HepG2 (cell line): ENCODE measurements around the gene DRC7. TPM values are rescaled to one million over a fixed set of nuclear protein-coding genes. Genes with fewer than 3 reads are reported as not detected.

Experiments used
- ADNP ChIP-seq: sonication (generic); formaldehyde crosslinking; IDR thresholded peaks from 2 replicates; pipeline ENCODE4 v1.4.0; 2020; ENCODE audit warnings: missing genetic modification reagents
- CAMTA2 ChIP-seq: sonication (generic); formaldehyde crosslinking; IDR thresholded peaks from 2 replicates; pipeline ENCODE4 v1.4.0; 2020; ENCODE audit warnings: mild to moderate bottlenecking, missing genetic modification reagents, borderline replicate concordance
- GABPA ChIP-seq, 2 experiments: IDR thresholded peaks; 2 replicates each; pipeline ENCODE4 v1.6.1; 2011 to 2016; ENCODE audit warnings: low read depth in 2 of 2, low read length in 1 of 2, missing biosample characterization in 1 of 2, missing genetic modification characterization in 1 of 2
- KDM2A ChIP-seq: sonication (generic); formaldehyde crosslinking; IDR thresholded peaks from 2 replicates; pipeline ENCODE4 v1.4.0; 2020; ENCODE audit warnings: low read depth, missing genetic modification reagents, borderline replicate concordance
- MAF1 ChIP-seq: sonication (generic); formaldehyde crosslinking; IDR thresholded peaks from 2 replicates; pipeline ENCODE4 v1.5.0; 2020; ENCODE audit warnings: missing genetic modification reagents, borderline replicate concordance
- RBFOX2 ChIP-seq: fragments of 200-400 bp; formaldehyde crosslinking; IDR thresholded peaks from 2 replicates; pipeline ENCODE4 v1.6.1; 2017; ENCODE audit warnings: low read depth, mild to moderate bottlenecking, low read length
- RFX3 ChIP-seq: IDR thresholded peaks from 2 replicates; pipeline ENCODE4 v1.6.1; 2016; ENCODE audit warnings: missing biosample characterization, missing genetic modification reagents
- TCF12 ChIP-seq, 2 experiments: fragments of 450-650 bp in 1 of 2; sonication (generic) in 1 of 2; formaldehyde crosslinking in 1 of 2; IDR thresholded peaks; 2 replicates each; pipeline versions ENCODE4 v1.6.1 to v1.8.0; 2017 to 2022; ENCODE audit warnings: antibody characterized with exemption in 1 of 2, mild to moderate bottlenecking in 1 of 2, missing genetic modification reagents in 1 of 2, moderate library complexity in 1 of 2
- ZBTB21 ChIP-seq: sonication (generic); formaldehyde crosslinking; IDR thresholded peaks from 2 replicates; pipeline ENCODE4 v1.4.0; 2020; ENCODE audit warnings: missing genetic modification reagents
- ZBTB38 ChIP-seq: sonication (generic); formaldehyde crosslinking; IDR thresholded peaks from 2 replicates; pipeline ENCODE4 v1.5.1; 2020; ENCODE audit warnings: mild to moderate bottlenecking, missing genetic modification reagents
- ZBTB42 ChIP-seq: sonication (generic); formaldehyde crosslinking; IDR thresholded peaks from 2 replicates; pipeline ENCODE4 v1.5.0; 2020; ENCODE audit warnings: mild to moderate bottlenecking, missing genetic modification reagents
- ZMAT3 ChIP-seq: sonication (generic); formaldehyde crosslinking; conservative IDR thresholded peaks from 2 replicates; pipeline ENCODE4 v1.7.0; 2021; ENCODE audit warnings: missing genetic modification reagents
- ZNF10 ChIP-seq: sonication (generic); formaldehyde crosslinking; IDR thresholded peaks from 2 replicates; pipeline ENCODE4 v1.4.0; 2020; ENCODE audit warnings: mild to moderate bottlenecking, low read depth, missing genetic modification reagents, borderline replicate concordance
- ZNF333 ChIP-seq: sonication (generic); formaldehyde crosslinking; IDR thresholded peaks from 2 replicates; pipeline ENCODE4 v1.4.0; 2020; ENCODE audit warnings: mild to moderate bottlenecking, missing genetic modification reagents, borderline replicate concordance
- ZNF441 ChIP-seq: sonication (generic); formaldehyde crosslinking; IDR thresholded peaks from 2 replicates; pipeline ENCODE4 v1.7.0; 2021; ENCODE audit warnings: missing genetic modification reagents, borderline replicate concordance
- ZSCAN30 ChIP-seq: sonication (generic); formaldehyde crosslinking; IDR thresholded peaks from 2 replicates; pipeline ENCODE4 v1.5.0; 2020; ENCODE audit warnings: mild to moderate bottlenecking, missing genetic modification reagents
- polyA plus RNA-seq, 8 experiments: library from polyadenylated mRNA; depleted of rRNA in 3 of 8; stranded (reverse) in 7 of 8; unstranded in 1 of 8; fragments of >200 nt; fragmentation: Illumina TruSeq in 4 of 8; extraction: Trizol in 4 of 8; gene quantifications; 2 replicates each; pipeline versions ENCODE4 v1.2.1 to v1.2.3, GENCODE V29; 2011 to 2016; ENCODE audit warnings: low read depth in 4 of 8, missing spikeins in 1 of 8, mixed read lengths in 1 of 8; ENCODE audit not compliant: insufficient read depth in 1 of 8
- total RNA-seq, 5 experiments: library from RNA; depleted of rRNA; stranded (reverse); fragments of >200 nt; fragmentation: Illumina TruSeq; extraction: Trizol; gene quantifications; 2 replicates each; pipeline ENCODE4 v1.2.3, GENCODE V29; 2016; ENCODE audit warnings: low read depth in 1 of 5
- TF ChIP-seq, protein P1 (sequence below): sonication (generic); formaldehyde crosslinking; IDR thresholded peaks from 2 replicates; pipeline ENCODE4 v1.4.0; 2020; ENCODE audit warnings: missing genetic modification reagents, borderline replicate concordance
- TF ChIP-seq, protein P2 (sequence below): sonication (generic); formaldehyde crosslinking; IDR thresholded peaks from 2 replicates; pipeline ENCODE4 v1.4.0; 2020; ENCODE audit warnings: missing genetic modification reagents, borderline replicate concordance
- TF ChIP-seq, protein P3 (sequence below): sonication (generic); formaldehyde crosslinking; IDR thresholded peaks from 2 replicates; pipeline ENCODE4 v1.9.0; 2021; ENCODE audit warnings: missing genetic modification reagents, mild to moderate bottlenecking, borderline replicate concordance

Gene DRC7
- total and polyA plus RNA-seq, 2 of the 13 experiments (the other 11 are each of a cell fraction or from before 2014, with no cell fraction given), result 2.7 to 3.4 TPM

DNA sequence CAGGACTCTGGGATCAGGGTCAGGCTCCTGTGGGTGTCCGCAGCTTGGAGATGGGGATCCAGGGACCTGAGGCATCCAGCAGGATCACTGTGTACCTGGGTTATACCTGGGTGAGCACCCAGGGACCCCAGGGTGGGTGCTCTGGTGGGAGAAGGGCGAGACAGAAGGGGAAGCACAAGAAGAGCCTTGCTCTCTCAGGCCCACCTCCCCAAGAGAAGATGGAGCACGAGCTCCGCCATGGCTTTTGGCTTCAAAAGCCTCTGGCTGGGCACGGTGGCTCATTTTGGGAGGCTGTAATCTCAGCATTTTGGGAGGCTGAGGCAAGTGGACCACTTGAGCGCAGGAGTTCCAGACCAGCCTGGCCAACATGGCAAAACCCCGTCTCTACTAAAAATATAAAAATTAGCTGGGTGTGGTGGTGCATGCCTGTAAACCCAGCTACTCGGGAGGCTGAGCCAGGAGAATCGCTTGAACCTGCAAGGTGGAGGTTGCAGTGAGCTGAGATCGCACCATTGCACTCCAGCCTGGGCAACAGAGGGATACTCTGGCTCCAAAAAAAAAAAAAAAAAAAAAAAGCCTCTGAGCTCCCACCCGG, 8.9 kb downstream of the DRC7 start (continued):
- TF ChIP-seq ZBTB42 (CRISPR knock-in tag) (no peak), KDM2A (CRISPR knock-in tag) (0 out of 2 replicates have a peak, but pooled peaks have one; percentile 22), TCF12 (IDR thresholded peaks at IDR 0.05) (no peak), TCF12 (CRISPR knock-in tag; IDR thresholded peaks at IDR 0.05) (no peak), CAMTA2 (CRISPR knock-in tag) (no peak), GABPA (IDR thresholded peaks at IDR 0.05; ENCODE audit: low read depth, low read length) (no peak), GABPA (CRISPR knock-in tag; IDR thresholded peaks at IDR 0.05; ENCODE audit: low read depth) (no peak), ZNF10 (CRISPR knock-in tag) (no peak), ZBTB38 (no peak), ZBTB21 (CRISPR knock-in tag) (no peak), ZNF441 (CRISPR knock-in tag) (0 out of 2 replicates have a peak, but pooled peaks have one; percentile 3), ZNF333 (CRISPR knock-in tag) (no peak), ADNP (CRISPR knock-in tag) (0 out of 2 replicates have a peak, but pooled peaks have one; percentile 67), RFX3 (CRISPR knock-in tag) (no peak), ZMAT3 (CRISPR knock-in tag) (no peak), ZSCAN30 (CRISPR knock-in tag) (no peak), MAF1 (CRISPR knock-in tag) (no peak), RBFOX2 (no peak)
- TF ChIP-seq, protein P1, sequence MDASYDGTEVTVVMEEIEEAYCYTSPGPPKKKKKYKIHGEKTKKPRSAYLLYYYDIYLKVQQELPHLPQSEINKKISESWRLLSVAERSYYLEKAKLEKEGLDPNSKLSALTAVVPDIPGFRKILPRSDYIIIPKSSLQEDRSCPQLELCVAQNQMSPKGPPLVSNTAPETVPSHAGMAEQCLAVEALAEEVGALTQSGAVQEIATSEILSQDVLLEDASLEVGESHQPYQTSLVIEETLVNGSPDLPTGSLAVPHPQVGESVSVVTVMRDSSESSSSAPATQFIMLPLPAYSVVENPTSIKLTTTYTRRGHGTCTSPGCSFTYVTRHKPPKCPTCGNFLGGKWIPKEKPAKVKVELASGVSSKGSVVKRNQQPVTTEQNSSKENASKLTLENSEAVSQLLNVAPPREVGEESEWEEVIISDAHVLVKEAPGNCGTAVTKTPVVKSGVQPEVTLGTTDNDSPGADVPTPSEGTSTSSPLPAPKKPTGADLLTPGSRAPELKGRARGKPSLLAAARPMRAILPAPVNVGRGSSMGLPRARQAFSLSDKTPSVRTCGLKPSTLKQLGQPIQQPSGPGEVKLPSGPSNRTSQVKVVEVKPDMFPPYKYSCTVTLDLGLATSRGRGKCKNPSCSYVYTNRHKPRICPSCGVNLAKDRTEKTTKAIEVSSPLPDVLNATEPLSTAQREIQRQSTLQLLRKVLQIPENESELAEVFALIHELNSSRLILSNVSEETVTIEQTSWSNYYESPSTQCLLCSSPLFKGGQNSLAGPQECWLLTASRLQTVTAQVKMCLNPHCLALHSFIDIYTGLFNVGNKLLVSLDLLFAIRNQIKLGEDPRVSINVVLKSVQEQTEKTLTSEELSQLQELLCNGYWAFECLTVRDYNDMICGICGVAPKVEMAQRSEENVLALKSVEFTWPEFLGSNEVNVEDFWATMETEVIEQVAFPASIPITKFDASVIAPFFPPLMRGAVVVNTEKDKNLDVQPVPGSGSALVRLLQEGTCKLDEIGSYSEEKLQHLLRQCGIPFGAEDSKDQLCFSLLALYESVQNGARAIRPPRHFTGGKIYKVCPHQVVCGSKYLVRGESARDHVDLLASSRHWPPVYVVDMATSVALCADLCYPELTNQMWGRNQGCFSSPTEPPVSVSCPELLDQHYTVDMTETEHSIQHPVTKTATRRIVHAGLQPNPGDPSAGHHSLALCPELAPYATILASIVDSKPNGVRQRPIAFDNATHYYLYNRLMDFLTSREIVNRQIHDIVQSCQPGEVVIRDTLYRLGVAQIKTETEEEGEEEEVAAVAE (CRISPR knock-in tag), result no peak
- TF ChIP-seq, protein P2, sequence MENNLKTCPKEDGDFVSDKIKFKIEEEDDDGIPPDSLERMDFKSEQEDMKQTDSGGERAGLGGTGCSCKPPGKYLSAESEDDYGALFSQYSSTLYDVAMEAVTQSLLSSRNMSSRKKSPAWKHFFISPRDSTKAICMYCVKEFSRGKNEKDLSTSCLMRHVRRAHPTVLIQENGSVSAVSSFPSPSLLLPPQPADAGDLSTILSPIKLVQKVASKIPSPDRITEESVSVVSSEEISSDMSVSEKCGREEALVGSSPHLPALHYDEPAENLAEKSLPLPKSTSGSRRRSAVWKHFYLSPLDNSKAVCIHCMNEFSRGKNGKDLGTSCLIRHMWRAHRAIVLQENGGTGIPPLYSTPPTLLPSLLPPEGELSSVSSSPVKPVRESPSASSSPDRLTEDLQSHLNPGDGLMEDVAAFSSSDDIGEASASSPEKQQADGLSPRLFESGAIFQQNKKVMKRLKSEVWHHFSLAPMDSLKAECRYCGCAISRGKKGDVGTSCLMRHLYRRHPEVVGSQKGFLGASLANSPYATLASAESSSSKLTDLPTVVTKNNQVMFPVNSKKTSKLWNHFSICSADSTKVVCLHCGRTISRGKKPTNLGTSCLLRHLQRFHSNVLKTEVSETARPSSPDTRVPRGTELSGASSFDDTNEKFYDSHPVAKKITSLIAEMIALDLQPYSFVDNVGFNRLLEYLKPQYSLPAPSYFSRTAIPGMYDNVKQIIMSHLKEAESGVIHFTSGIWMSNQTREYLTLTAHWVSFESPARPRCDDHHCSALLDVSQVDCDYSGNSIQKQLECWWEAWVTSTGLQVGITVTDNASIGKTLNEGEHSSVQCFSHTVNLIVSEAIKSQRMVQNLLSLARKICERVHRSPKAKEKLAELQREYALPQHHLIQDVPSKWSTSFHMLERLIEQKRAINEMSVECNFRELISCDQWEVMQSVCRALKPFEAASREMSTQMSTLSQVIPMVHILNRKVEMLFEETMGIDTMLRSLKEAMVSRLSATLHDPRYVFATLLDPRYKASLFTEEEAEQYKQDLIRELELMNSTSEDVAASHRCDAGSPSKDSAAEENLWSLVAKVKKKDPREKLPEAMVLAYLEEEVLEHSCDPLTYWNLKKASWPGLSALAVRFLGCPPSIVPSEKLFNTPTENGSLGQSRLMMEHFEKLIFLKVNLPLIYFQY (CRISPR knock-in tag), result no peak
- TF ChIP-seq, protein P3, sequence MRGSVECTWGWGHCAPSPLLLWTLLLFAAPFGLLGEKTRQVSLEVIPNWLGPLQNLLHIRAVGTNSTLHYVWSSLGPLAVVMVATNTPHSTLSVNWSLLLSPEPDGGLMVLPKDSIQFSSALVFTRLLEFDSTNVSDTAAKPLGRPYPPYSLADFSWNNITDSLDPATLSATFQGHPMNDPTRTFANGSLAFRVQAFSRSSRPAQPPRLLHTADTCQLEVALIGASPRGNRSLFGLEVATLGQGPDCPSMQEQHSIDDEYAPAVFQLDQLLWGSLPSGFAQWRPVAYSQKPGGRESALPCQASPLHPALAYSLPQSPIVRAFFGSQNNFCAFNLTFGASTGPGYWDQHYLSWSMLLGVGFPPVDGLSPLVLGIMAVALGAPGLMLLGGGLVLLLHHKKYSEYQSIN (CRISPR knock-in tag), result no peak
